K562 (cell line): ENCODE measurements around the gene HMBS. TPM values are rescaled to one million over a fixed set of nuclear protein-coding genes. Genes with fewer than 3 reads are reported as not detected.

Experiments
- CHD4 ChIP-seq: fragments of 200-600 bp; sonication (generic); IDR thresholded peaks from 3 replicates; pipeline ENCODE4 v1.6.1; 2012; ENCODE audit warnings: low read depth, mild to moderate bottlenecking, mixed read lengths, low read length, inconsistent platforms; ENCODE audit not compliant: insufficient read depth, insufficient replicate concordance, poor library complexity, severe bottlenecking
- GABPB1 ChIP-seq: sonication (generic); formaldehyde crosslinking; IDR thresholded peaks from 2 replicates; pipeline ENCODE4 v1.8.0; 2022; ENCODE audit warnings: mild to moderate bottlenecking, missing genetic modification reagents
- LCOR ChIP-seq: sonication (generic); formaldehyde crosslinking; IDR thresholded peaks from 2 replicates; pipeline ENCODE4 v1.8.0; 2022; ENCODE audit warnings: mild to moderate bottlenecking, missing genetic modification reagents
- MEF2D ChIP-seq: conservative IDR thresholded peaks from 2 replicates; pipeline ENCODE4 v1.6.1; 2016; ENCODE audit warnings: low read depth, missing genetic modification characterization, missing compliant biosample characterization
- RAD51 ChIP-seq: fragments of 450-650 bp; IDR thresholded peaks from 2 replicates; pipeline ENCODE4 v1.7.1; 2016; ENCODE audit warnings: low read depth, mild to moderate bottlenecking, borderline replicate concordance
- RBM14 ChIP-seq: fragments of 200-400 bp; formaldehyde crosslinking; IDR thresholded peaks from 2 replicates; pipeline ENCODE4 v1.6.1; 2018; ENCODE audit warnings: low read depth, mild to moderate bottlenecking, low read length, moderate library complexity, borderline replicate concordance; ENCODE audit not compliant: insufficient read depth
- RBM17 ChIP-seq: fragments of 200-400 bp; formaldehyde crosslinking; IDR thresholded peaks from 2 replicates; pipeline ENCODE4 v1.6.1; 2017; ENCODE audit warnings: low read depth, mild to moderate bottlenecking, low read length, borderline replicate concordance
- RFX5 ChIP-seq: IDR thresholded peaks from 2 replicates; pipeline ENCODE4 v1.6.1; 2011; ENCODE audit warnings: low read depth, mild to moderate bottlenecking, improper control_type of control experiment, low read length
- SMARCE1 ChIP-seq: fragments of 450-650 bp; IDR thresholded peaks from 2 replicates; pipeline ENCODE4 v1.7.1; 2016; ENCODE audit warnings: mild to moderate bottlenecking
- SRSF1 ChIP-seq: fragments of 200-400 bp; formaldehyde crosslinking; IDR thresholded peaks from 2 replicates; pipeline ENCODE4 v1.6.1; 2017; ENCODE audit warnings: mild to moderate bottlenecking, low read depth, low read length, moderate library complexity
- ZNF75A ChIP-seq: fragments of 450-650 bp; formaldehyde crosslinking; IDR thresholded peaks from 2 replicates; pipeline ENCODE4 v1.4.0; 2020; ENCODE audit warnings: mild to moderate bottlenecking
- polyA plus RNA-seq, 8 experiments: library from polyadenylated mRNA; depleted of rRNA in 4 of 8; stranded (reverse) in 5 of 8; unstranded in 3 of 8; fragments of >200 nt; fragmentation: Nextera tagmentation in 2 of 8; fragmentation: Illumina TruSeq in 1 of 8; extraction: Ambion mirVana in 2 of 8; extraction: Trizol in 1 of 8; gene quantifications; 2 replicates each; pipeline versions ENCODE4 v1.2.1 to v1.2.3, GENCODE V29; 2011 to 2014; ENCODE audit warnings: inconsistent platforms in 1 of 8, missing spikeins in 1 of 8
- total RNA-seq, 7 experiments: library from RNA; depleted of rRNA in 6 of 7; stranded (reverse); fragments of >200 nt in 6 of 7; fragmentation: Illumina TruSeq in 2 of 7; extraction: Trizol in 2 of 7; gene quantifications; 2 replicates each; pipeline versions ENCODE4 v1.2.1 to v1.2.3, GENCODE V29; 2011 to 2021; ENCODE audit warnings: low replicate concordance in 1 of 7
- TF ChIP-seq, protein P1 (sequence below): fragments of 450-650 bp; IDR thresholded peaks from 2 replicates; pipeline ENCODE4 v1.7.1; 2018; ENCODE audit warnings: mild to moderate bottlenecking, low read depth; ENCODE audit not compliant: partially characterized antibody
- TF ChIP-seq, protein P2 (sequence below): fragments of 250-450 bp; sonication (Bioruptor Pico); IDR thresholded peaks from 2 replicates; pipeline ENCODE4 v1.4.0; 2020
- TF ChIP-seq, protein P3 (sequence below): fragments of 250-450 bp; sonication (Bioruptor Pico); IDR thresholded peaks from 2 replicates; pipeline ENCODE4 v1.5.0; 2020; ENCODE audit warnings: mild to moderate bottlenecking

HMBS gene
- total and polyA plus RNA-seq, 9 of the 15 experiments (the other 6 are each of a cell fraction or from before 2014, with no cell fraction given): 56.9 to 385 (median 286) TPM

DNA sequence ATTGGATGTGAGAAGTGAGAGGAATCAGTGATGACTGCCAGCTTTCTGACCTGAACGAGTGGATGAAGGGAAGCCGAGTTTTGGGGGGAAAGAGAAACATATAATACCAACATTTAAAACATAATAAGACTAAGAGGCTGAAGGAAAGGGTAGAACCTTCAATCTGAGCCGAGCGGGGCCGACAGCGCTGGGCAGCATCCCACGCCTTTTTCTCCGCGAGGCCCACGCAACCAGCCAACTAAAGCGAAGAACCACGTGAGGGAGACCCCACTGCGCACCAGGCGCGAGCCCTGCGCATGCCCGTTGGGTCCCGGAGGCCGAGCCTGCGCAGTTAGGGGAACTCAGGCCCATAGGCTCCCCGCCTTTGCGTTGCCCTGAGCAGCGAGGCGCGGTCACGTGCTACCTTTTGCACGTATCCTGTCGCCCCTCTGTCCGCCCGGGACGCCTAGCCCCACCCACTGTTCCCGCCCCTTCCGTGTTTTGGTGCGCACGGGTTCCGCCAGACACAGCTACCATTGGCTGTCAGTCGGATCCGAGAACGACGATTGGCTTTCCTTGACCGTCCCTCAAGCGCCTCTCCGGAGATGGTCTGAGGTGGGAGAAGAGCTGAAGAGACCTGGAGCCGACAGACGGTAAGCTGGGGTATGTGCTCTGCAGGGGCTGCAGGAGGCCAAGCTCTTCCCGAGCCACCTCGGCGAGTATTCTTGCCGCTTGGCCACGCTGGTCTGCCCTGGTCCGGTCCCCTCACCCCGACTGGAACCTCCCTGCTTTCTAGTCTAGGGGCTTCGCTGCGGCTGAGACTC, 36.5 kb downstream of the HMBS start, which contains the start of gene HINFP (continued):
- TF ChIP-seq, protein P1, sequence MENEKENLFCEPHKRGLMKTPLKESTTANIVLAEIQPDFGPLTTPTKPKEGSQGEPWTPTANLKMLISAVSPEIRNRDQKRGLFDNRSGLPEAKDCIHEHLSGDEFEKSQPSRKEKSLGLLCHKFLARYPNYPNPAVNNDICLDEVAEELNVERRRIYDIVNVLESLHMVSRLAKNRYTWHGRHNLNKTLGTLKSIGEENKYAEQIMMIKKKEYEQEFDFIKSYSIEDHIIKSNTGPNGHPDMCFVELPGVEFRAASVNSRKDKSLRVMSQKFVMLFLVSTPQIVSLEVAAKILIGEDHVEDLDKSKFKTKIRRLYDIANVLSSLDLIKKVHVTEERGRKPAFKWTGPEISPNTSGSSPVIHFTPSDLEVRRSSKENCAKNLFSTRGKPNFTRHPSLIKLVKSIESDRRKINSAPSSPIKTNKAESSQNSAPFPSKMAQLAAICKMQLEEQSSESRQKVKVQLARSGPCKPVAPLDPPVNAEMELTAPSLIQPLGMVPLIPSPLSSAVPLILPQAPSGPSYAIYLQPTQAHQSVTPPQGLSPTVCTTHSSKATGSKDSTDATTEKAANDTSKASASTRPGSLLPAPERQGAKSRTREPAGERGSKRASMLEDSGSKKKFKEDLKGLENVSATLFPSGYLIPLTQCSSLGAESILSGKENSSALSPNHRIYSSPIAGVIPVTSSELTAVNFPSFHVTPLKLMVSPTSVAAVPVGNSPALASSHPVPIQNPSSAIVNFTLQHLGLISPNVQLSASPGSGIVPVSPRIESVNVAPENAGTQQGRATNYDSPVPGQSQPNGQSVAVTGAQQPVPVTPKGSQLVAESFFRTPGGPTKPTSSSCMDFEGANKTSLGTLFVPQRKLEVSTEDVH: peak; percentile 45
- TF ChIP-seq RAD51: peak; percentile 98
- TF ChIP-seq LCOR (CRISPR knock-in tag): peak; percentile 82; the same call in 1 of the 2 replicates
- peak; percentile 88 for TF ChIP-seq GABPB1
- no peak for TF ChIP-seq RBM17
- 0 out of 2 replicates have a peak, but pooled peaks have one; percentile 60 for TF ChIP-seq SMARCE1
- no peak for TF ChIP-seq CHD4
- TF ChIP-seq ZNF75A (CRISPR knock-in tag): no peak
- TF ChIP-seq MEF2D: 0 out of 2 replicates have a peak, but pooled peaks have one; percentile 27
- TF ChIP-seq SRSF1: no peak
- TF ChIP-seq, protein P2, sequence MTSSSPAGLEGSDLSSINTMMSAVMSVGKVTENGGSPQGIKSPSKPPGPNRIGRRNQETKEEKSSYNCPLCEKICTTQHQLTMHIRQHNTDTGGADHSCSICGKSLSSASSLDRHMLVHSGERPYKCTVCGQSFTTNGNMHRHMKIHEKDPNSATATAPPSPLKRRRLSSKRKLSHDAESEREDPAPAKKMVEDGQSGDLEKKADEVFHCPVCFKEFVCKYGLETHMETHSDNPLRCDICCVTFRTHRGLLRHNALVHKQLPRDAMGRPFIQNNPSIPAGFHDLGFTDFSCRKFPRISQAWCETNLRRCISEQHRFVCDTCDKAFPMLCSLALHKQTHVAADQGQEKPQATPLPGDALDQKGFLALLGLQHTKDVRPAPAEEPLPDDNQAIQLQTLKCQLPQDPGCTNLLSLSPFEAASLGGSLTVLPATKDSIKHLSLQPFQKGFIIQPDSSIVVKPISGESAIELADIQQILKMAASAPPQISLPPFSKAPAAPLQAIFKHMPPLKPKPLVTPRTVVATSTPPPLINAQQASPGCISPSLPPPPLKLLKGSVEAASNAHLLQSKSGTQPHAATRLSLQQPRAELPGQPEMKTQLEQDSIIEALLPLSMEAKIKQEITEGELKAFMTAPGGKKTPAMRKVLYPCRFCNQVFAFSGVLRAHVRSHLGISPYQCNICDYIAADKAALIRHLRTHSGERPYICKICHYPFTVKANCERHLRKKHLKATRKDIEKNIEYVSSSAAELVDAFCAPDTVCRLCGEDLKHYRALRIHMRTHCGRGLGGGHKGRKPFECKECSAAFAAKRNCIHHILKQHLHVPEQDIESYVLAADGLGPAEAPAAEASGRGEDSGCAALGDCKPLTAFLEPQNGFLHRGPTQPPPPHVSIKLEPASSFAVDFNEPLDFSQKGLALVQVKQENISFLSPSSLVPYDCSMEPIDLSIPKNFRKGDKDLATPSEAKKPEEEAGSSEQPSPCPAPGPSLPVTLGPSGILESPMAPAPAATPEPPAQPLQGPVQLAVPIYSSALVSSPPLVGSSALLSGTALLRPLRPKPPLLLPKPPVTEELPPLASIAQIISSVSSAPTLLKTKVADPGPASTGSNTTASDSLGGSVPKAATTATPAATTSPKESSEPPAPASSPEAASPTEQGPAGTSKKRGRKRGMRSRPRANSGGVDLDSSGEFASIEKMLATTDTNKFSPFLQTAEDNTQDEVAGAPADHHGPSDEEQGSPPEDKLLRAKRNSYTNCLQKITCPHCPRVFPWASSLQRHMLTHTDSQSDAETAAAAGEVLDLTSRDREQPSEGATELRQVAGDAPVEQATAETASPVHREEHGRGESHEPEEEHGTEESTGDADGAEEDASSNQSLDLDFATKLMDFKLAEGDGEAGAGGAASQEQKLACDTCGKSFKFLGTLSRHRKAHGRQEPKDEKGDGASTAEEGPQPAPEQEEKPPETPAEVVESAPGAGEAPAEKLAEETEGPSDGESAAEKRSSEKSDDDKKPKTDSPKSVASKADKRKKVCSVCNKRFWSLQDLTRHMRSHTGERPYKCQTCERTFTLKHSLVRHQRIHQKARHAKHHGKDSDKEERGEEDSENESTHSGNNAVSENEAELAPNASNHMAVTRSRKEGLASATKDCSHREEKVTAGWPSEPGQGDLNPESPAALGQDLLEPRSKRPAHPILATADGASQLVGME: no peak
- no peak for TF ChIP-seq RFX5
- no peak for TF ChIP-seq RBM14
- TF ChIP-seq, protein P3, sequence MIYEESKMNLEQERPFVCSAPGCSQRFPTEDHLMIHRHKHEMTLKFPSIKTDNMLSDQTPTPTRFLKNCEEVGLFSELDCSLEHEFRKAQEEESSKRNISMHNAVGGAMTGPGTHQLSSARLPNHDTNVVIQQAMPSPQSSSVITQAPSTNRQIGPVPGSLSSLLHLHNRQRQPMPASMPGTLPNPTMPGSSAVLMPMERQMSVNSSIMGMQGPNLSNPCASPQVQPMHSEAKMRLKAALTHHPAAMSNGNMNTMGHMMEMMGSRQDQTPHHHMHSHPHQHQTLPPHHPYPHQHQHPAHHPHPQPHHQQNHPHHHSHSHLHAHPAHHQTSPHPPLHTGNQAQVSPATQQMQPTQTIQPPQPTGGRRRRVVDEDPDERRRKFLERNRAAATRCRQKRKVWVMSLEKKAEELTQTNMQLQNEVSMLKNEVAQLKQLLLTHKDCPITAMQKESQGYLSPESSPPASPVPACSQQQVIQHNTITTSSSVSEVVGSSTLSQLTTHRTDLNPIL (CRISPR knock-in tag): no peak
